Upper lobe of right lung (tissue), 1 donor: ENCODE data around the gene ACBD6. TPM values are rescaled to one million over a fixed set of nuclear protein-coding genes. Genes with fewer than 3 reads are reported as not detected.

Experiments used
- ATAC-seq: fragments of 200-7000 bp; cut with Tn5 transposase; one replicate; pipeline ENCODE4 v1.9.1; 2020; ENCODE audit warnings: mild to moderate bottlenecking, moderate library complexity
- DNase-seq: peaks from one replicate; pipeline ENCODE4 v3.0.0-alpha.2; 2020
- H3K27ac ChIP-seq: fragments of 200-600 bp; one replicate; pipeline ENCODE4 v1.8.0; 2022
- H3K27me3 ChIP-seq: fragments of 200-600 bp; one replicate; pipeline ENCODE4 v1.8.0; 2022; ENCODE audit warnings: mild to moderate bottlenecking
- H3K36me3 ChIP-seq: fragments of 200-600 bp; one replicate; pipeline ENCODE4 v1.8.0; 2022
- H3K4me1 ChIP-seq: fragments of 200-600 bp; one replicate; pipeline ENCODE4 v1.8.0; 2022
- H3K4me3 ChIP-seq: fragments of 200-600 bp; one replicate; pipeline ENCODE4 v1.8.0; 2022; ENCODE audit warnings: mild to moderate bottlenecking
- H3K9me3 ChIP-seq: fragments of 200-600 bp; one replicate; pipeline ENCODE4 v1.8.0; 2022
- CTCF ChIP-seq: fragments of 200-600 bp; IDR thresholded peaks from one replicate; pipeline ENCODE4 v1.8.0; 2022; ENCODE audit warnings: antibody characterized with exemption
- intact Hi-C: fragments of 100-400 bp; cut with DNase I; formaldehyde crosslinking; loops from one replicate; pipeline ENCODE4 v1.11.0; 2022
- total RNA-seq: library from RNA; stranded (reverse); fragmentation: NEBNext Ultra II Directional; extraction: Animal tissue kit (Norgen Biotek cat#: 25700); gene quantifications from one replicate; pipeline ENCODE4 v1.2.1, GENCODE V29; 2021
- donor health status: DM: no; HTN: yes; CAD: no; lungs with severe emphysema.

ACBD6 gene
- total RNA-seq, 1 donor from 2014 or later = 33.6 TPM

- ATAC-seq = no peak
- H3K27ac ChIP-seq = no peak overlapping the region
- TF ChIP-seq CTCF = no peak
- peaks cover 14% of the 10 kb centered on the region for H3K4me1 ChIP-seq
- intact Hi-C loops = no loop called here
- no peak overlapping the region for H3K4me3 ChIP-seq
- no peaks in the 10 kb centered on the region for H3K27me3 ChIP-seq
- H3K36me3 ChIP-seq = no peaks in the 10 kb centered on the region
- no peaks in the 10 kb centered on the region for H3K9me3 ChIP-seq
- DNase-seq = no peak
Measured at GRCh38 chr1:180505732-180506335, 3.5 kb upstream of the ACBD6 start.

GRCh38 chr1:180504186-180504585 lies 1.8 kb upstream of the ACBD6 start:
- Histone ChIP-seq H3K4me3 (no peak overlapping the region), H3K9me3 (no peaks in the 10 kb centered on the region), H3K27ac (no peak overlapping the region), H3K4me1 (peaks cover 21% of the 10 kb centered on the region), H3K27me3 (no peaks in the 10 kb centered on the region), H3K36me3 (no peaks in the 10 kb centered on the region)
- DNase-seq (no peak), ATAC-seq (no peak)
- intact Hi-C loops = no loop called here
- no peak for TF ChIP-seq CTCF

GRCh38 chr1:180503280-180503862 lies 994 bp upstream of the ACBD6 start:
- Histone ChIP-seq H3K27ac (peak overlapping the region; percentile 92), H3K9me3 (no peaks in the 10 kb centered on the region), H3K4me3 (peak overlapping the region; percentile 94), H3K4me1 (peaks cover 24% of the 10 kb centered on the region), H3K27me3 (no peaks in the 10 kb centered on the region), H3K36me3 (peaks cover 2% of the 10 kb centered on the region)
- DNase-seq (no peak), ATAC-seq (no peak)
- intact Hi-C loops = no loop called here
- no peak for TF ChIP-seq CTCF

- Histone ChIP-seq H3K36me3 (peaks cover 5% of the 10 kb centered on the region), H3K27me3 (no peaks in the 10 kb centered on the region), H3K4me3 (peak overlapping the region; percentile 94), H3K4me1 (peaks cover 22% of the 10 kb centered on the region), H3K27ac (peak overlapping the region; percentile 92), H3K9me3 (no peaks in the 10 kb centered on the region)
- intact Hi-C loops = no loop called here
- no peak for TF ChIP-seq CTCF
- DNase-seq (no peak), ATAC-seq (no peak)
Measured at GRCh38 chr1:180501865-180502360, 464 bp downstream of the ACBD6 start.

- intact Hi-C loops = no loop called here
- Histone ChIP-seq H3K36me3 (peaks cover 5% of the 10 kb centered on the region), H3K4me1 (peaks cover 22% of the 10 kb centered on the region), H3K27ac (no peak overlapping the region), H3K4me3 (no peak overlapping the region), H3K27me3 (no peaks in the 10 kb centered on the region), H3K9me3 (no peaks in the 10 kb centered on the region)
- ATAC-seq = no peak
- no peak for DNase-seq
- TF ChIP-seq CTCF = no peak
Measured at GRCh38 chr1:180500689-180501088, 1.7 kb downstream of the ACBD6 start.
